Hepatocyte (in vitro differentiated cells): ENCODE results near the gene PGP. TPM values are rescaled to one million over a fixed set of nuclear protein-coding genes. Genes with fewer than 3 reads are reported as not detected.

Source experiments
- DNase-seq: peaks from one replicate; pipeline ENCODE4 v3.0.0-alpha.2; 2016; ENCODE audit warnings: low spot score
- H2AFZ ChIP-seq: fragments of 200-600 bp; sonication (generic); 2 replicates; pipeline ENCODE4 v1.6.0; 2016; ENCODE audit warnings: antibody characterized with exemption, mild to moderate bottlenecking
- H3K27ac ChIP-seq: fragments of 200-600 bp; sonication (generic); 2 replicates; pipeline ENCODE4 v1.5.1; 2016; ENCODE audit warnings: mild to moderate bottlenecking
- H3K27me3 ChIP-seq: fragments of 200-600 bp; sonication (generic); 2 replicates; pipeline ENCODE4 v1.6.1; 2016
- H3K36me3 ChIP-seq: fragments of 200-600 bp; sonication (generic); replicated peaks from 2 replicates; pipeline ENCODE4 v1.5.1; 2016; ENCODE audit warnings: low read depth; ENCODE audit not compliant: insufficient read depth
- H3K4me1 ChIP-seq: fragments of 200-600 bp; sonication (generic); 2 replicates; pipeline ENCODE4 v1.5.1; 2016; ENCODE audit warnings: mild to moderate bottlenecking, moderate library complexity; ENCODE audit not compliant: insufficient read depth
- H3K4me2 ChIP-seq: fragments of 200-600 bp; sonication (generic); 2 replicates; pipeline ENCODE4 v1.6.0; 2016
- H3K4me3 ChIP-seq: fragments of 200-600 bp; sonication (generic); 2 replicates; pipeline ENCODE4 v1.5.1; 2016; ENCODE audit warnings: mild to moderate bottlenecking
- H3K79me2 ChIP-seq: fragments of 200-600 bp; sonication (generic); 2 replicates; pipeline ENCODE4 v1.6.0; 2017; ENCODE audit warnings: mild to moderate bottlenecking
- H3K9me2 ChIP-seq: fragments of 200-600 bp; sonication (generic); replicated peaks from 2 replicates; pipeline ENCODE4 v1.6.0; 2017; ENCODE audit warnings: mild to moderate bottlenecking; ENCODE audit not compliant: insufficient read depth
- H3K9me3 ChIP-seq: fragments of 200-600 bp; sonication (generic); 2 replicates; pipeline ENCODE4 v1.5.1; 2016; ENCODE audit warnings: low read depth, mild to moderate bottlenecking
- H4K20me1 ChIP-seq: fragments of 200-600 bp; sonication (generic); 2 replicates; pipeline ENCODE4 v1.6.0; 2016; ENCODE audit warnings: mild to moderate bottlenecking; ENCODE audit not compliant: insufficient read depth, poor library complexity, severe bottlenecking
- EZH2 ChIP-seq: fragments of 200-600 bp; sonication (generic); IDR thresholded peaks from 2 replicates; pipeline ENCODE4 v1.6.1; 2016; ENCODE audit warnings: antibody characterized with exemption, mild to moderate bottlenecking, borderline replicate concordance
- EZH2phosphoT487 ChIP-seq: fragments of 200-600 bp; sonication (generic); IDR thresholded peaks from one replicate; pipeline ENCODE4 v1.6.1; 2018; ENCODE audit warnings: antibody characterized with exemption, mild to moderate bottlenecking, low read depth, moderate library complexity; ENCODE audit not compliant: unreplicated experiment, severe bottlenecking
- WGBS: methylation state at CpG from one replicate; pipeline ENCODE4 v1.1.6; 2016; ENCODE audit warnings: low lambda C conversion rate; ENCODE audit errors: missing lambda C conversion rate; 5-methylcytosine and 5-hydroxymethylcytosine counted together
- polyA plus RNA-seq: library from polyadenylated mRNA; unstranded; fragments of >200 nt; fragmentation: Nextera tagmentation; extraction: Ambion mirVana; gene quantifications from 2 replicates; pipeline ENCODE4 v1.2.1, GENCODE V29; 2016
- total RNA-seq: library from RNA; depleted of rRNA; stranded (reverse); fragments of >200 nt; gene quantifications from 2 replicates; pipeline ENCODE4 v1.2.3, GENCODE V29; 2014
- TF ChIP-seq, protein P1 (sequence below): fragments of 200-600 bp; sonication (generic); IDR thresholded peaks from 2 replicates; pipeline ENCODE4 v1.5.1; 2016; ENCODE audit warnings: antibody characterized with exemption, mild to moderate bottlenecking; ENCODE audit not compliant: poor library complexity

PGP gene
- total and polyA plus RNA-seq, 2 experiments from 2014 or later = 20.6 to 38.0 TPM

DNA sequence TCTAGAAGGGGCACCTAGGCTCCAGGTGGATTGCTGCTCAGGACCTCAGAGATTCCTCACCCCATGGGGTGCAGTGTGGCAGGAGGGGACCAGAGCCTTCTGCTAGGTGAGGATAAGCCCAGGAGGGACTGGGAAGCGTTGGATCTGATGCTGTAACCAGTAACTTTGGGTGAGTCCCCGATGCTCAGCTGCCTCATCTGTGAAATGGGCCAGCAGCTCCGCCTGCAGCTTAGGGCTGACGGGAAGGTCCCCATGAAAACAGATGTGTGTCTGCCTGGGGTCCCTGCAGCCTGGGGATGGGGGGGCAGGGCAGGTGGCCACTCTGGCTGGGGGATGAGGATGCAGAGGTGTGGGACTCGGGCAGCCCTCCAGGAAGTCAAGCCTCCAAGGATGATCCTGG lies 15.5 kb downstream of the PGP start:
- no peaks in the 10 kb centered on the region for H3K9me3 ChIP-seq
- DNase-seq = no peak
- H3K27me3 ChIP-seq = peaks cover 23% of the 10 kb centered on the region
- H3K4me1 ChIP-seq = peaks cover 10% of the 10 kb centered on the region
- H3K79me2 ChIP-seq = no peaks in the 10 kb centered on the region
- H4K20me1 ChIP-seq = no peaks in the 10 kb centered on the region
- H3K36me3 ChIP-seq = no peaks in the 10 kb centered on the region
- no peaks in the 10 kb centered on the region for H3K9me2 ChIP-seq
- no peak overlapping the region for H3K4me2 ChIP-seq
- TF ChIP-seq, protein P1, sequence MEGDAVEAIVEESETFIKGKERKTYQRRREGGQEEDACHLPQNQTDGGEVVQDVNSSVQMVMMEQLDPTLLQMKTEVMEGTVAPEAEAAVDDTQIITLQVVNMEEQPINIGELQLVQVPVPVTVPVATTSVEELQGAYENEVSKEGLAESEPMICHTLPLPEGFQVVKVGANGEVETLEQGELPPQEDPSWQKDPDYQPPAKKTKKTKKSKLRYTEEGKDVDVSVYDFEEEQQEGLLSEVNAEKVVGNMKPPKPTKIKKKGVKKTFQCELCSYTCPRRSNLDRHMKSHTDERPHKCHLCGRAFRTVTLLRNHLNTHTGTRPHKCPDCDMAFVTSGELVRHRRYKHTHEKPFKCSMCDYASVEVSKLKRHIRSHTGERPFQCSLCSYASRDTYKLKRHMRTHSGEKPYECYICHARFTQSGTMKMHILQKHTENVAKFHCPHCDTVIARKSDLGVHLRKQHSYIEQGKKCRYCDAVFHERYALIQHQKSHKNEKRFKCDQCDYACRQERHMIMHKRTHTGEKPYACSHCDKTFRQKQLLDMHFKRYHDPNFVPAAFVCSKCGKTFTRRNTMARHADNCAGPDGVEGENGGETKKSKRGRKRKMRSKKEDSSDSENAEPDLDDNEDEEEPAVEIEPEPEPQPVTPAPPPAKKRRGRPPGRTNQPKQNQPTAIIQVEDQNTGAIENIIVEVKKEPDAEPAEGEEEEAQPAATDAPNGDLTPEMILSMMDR = no peak
- TF ChIP-seq EZH2 (no peak), EZH2phosphoT487 (no peak)
- 93% methylated on average over 5 of the region's 5 CpGs for WGBS
- no peak overlapping the region for H3K27ac ChIP-seq
- no peak overlapping the region for H3K4me3 ChIP-seq
- no peak overlapping the region for H2AFZ ChIP-seq

DNA sequence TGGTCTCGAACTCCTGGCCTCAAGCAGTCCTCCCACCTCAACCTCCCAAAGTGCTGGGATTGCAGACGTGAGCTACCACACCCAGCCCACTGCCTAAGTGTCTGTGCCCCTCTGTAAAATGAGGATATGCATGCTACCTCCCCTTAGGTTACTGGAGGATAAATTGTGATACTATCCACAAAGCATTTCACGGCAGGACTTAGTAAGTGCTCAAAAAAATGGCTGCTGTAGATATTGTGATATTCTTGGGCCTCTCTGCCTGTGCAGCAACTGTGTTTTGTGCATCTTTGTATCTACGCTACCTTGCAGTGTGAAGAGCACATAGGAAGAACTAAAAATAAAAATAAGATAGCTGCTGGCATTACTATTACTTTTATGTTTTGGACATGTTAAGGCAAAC lies 16.4 kb downstream of the PGP start:
- Histone ChIP-seq H3K27me3 (peaks cover 23% of the 10 kb centered on the region), H3K9me2 (no peaks in the 10 kb centered on the region), H3K4me2 (no peak overlapping the region), H3K36me3 (no peaks in the 10 kb centered on the region), H3K27ac (no peak overlapping the region), H2AFZ (no peak overlapping the region), H3K4me3 (no peak overlapping the region), H3K79me2 (no peaks in the 10 kb centered on the region), H3K9me3 (no peaks in the 10 kb centered on the region), H4K20me1 (no peaks in the 10 kb centered on the region), H3K4me1 (peaks cover 10% of the 10 kb centered on the region)
- TF ChIP-seq, protein P1 = no peak
- TF ChIP-seq EZH2 = no peak
- no peak for TF ChIP-seq EZH2phosphoT487
- DNase-seq = no peak
- WGBS = 70% methylated on average over 4 of the region's 4 CpGs

DNA sequence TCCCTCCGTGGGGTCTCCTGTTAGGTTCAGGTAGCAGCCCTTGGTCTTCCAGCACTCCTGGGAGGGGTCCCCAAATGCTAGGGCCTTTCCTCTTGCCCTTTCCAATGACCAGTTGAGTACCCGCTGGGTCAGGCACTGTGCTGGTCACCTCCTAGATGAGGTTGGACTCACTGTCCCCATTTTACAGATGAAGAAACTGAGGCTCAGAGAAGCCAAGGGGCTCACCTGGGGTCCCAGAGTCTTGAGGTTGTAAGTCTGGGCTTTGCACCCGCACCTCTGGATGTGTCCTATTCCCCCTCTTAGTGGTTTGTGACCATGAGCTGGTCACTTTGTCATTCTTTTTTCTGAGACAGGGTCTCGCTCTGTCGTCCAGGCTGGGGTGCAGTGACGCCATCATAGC lies 16.9 kb downstream of the PGP start:
- H3K4me3 ChIP-seq = no peak overlapping the region
- TF ChIP-seq, protein P1 = no peak
- no peak for TF ChIP-seq EZH2
- no peak for TF ChIP-seq EZH2phosphoT487
- peaks cover 23% of the 10 kb centered on the region for H3K27me3 ChIP-seq
- no peaks in the 10 kb centered on the region for H3K79me2 ChIP-seq
- H4K20me1 ChIP-seq = no peaks in the 10 kb centered on the region
- no peaks in the 10 kb centered on the region for H3K36me3 ChIP-seq
- peaks cover 10% of the 10 kb centered on the region for H3K4me1 ChIP-seq
- no peak for DNase-seq
- WGBS = 83% methylated on average over 6 of the region's 6 CpGs
- no peak overlapping the region for H3K27ac ChIP-seq
- no peaks in the 10 kb centered on the region for H3K9me3 ChIP-seq
- H3K9me2 ChIP-seq = no peaks in the 10 kb centered on the region
- H2AFZ ChIP-seq = no peak overlapping the region
- H3K4me2 ChIP-seq = no peak overlapping the region
